Measurements from ENCODE around the gene MFSD6L.

MFSD6L gene

GRCh38 chr17:8749616-8750015, 49.5 kb downstream of the MFSD6L start:
- H3K27ac ChIP-seq, result no peak overlapping the region
- DNase-seq (ENCODE audit: low read depth, low spot score), result no peak

GRCh38 chr17:8747742-8748141, 51.4 kb downstream of the MFSD6L start:
- no peak for DNase-seq (ENCODE audit: low read depth, low spot score)
- no peak overlapping the region for H3K27ac ChIP-seq

Measured in epithelial cell of prostate (primary cell).